GM12891 (cell line): ENCODE results near the gene GPR149.
A peak's percentile ranks its signal among the peaks of the same experiment; 100 is the strongest.

Experiments used
- DNase-seq: peaks from one replicate; pipeline ENCODE4 v3.0.0; 2011; ENCODE audit warnings: low spot score; ENCODE audit not compliant: insufficient read length
- FAIRE-seq: peaks from 2 replicates; lab custom pipeline; 2011; peaks lifted over from hg19 to GRCh38; lab: Jason Lieb, UNC
- PAX5 ChIP-seq: IDR thresholded peaks from 2 replicates; pipeline ENCODE4 v1.6.1; 2011; ENCODE audit warnings: low read length, moderate library complexity, mild to moderate bottlenecking; ENCODE audit not compliant: insufficient read depth, severe bottlenecking
- POLR2A ChIP-seq: IDR thresholded peaks from 2 replicates; pipeline ENCODE4 v1.6.1; 2011; ENCODE audit warnings: low read depth, low read length, control low read depth
- POLR2AphosphoS5 ChIP-seq: IDR thresholded peaks from 2 replicates; pipeline ENCODE4 v1.6.1; 2011; ENCODE audit warnings: low read depth, low read length, control low read depth
- POU2F2 ChIP-seq: IDR thresholded peaks from 2 replicates; pipeline ENCODE4 v1.6.1; 2011; ENCODE audit warnings: low read depth, mild to moderate bottlenecking, control low read depth, low read length, moderate library complexity
- SPI1 ChIP-seq: IDR thresholded peaks from 2 replicates; pipeline ENCODE4 v1.6.1; 2011; ENCODE audit warnings: low read depth, low read length, control low read depth
- TAF1 ChIP-seq: IDR thresholded peaks from 2 replicates; pipeline ENCODE4 v1.6.1; 2011; ENCODE audit warnings: low read depth, low read length, control low read depth

Gene GPR149

DNA sequence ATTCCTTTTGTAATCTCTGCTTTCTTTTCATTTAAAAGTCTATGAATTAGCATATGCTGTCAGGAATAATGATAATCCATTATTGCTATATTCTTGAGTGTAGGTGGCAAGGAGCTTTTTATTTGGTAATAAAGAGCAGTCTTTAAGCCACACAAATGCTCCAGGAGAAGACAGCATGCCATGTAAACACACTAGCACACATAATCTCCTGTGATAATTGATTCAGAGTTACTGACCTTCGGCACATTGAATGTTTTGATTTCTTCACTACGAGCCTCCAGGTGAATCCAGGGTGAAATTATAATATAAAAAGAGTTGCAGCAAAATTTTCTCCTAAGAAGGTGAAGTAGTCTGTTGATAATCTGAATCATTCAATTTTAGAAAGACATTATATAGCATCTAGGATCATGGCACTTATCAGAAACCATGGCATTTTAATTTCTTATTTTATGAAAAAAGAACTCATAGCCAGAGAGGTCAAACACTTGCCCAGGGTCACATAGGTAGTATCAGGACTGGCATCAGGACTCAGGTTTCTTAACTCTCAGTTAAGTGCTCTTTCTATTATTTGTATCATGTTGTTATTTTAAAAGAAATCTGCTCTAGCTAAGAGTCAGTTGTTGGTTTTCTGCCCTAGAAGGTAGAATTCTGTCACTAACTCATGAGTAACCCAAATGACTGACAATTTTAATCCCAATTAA lies 84.4 kb downstream of the GPR149 start:
- DNase-seq (no peak), FAIRE-seq (no peak)
- TF ChIP-seq POLR2AphosphoS5: no peak
- TF ChIP-seq SPI1: no peak
- TF ChIP-seq POU2F2: no peak
- TF ChIP-seq TAF1: no peak
- TF ChIP-seq PAX5: no peak
- no peak for TF ChIP-seq POLR2A

DNA sequence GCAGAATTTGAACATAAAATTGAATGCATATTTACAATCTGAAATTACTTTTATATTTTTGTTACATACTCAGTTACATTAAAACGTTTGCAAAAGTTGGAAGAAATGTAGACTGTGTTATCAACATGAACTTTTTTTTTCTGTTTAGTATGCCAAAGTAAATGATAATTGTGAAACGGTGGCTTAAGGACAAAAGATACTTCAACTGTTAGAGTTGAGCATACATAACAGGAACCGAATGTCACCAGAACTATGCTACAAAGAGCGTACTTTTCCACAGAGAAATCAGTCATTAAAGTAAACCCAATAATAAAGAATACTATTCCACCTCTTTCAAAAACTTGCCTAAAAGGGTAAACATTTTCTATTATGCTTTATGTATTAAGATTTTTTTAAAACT lies 91.4 kb downstream of the GPR149 start:
- FAIRE-seq (no peak), DNase-seq (no peak)
- TF ChIP-seq SPI1: no peak
- TF ChIP-seq POU2F2: no peak
- TF ChIP-seq POLR2A: no peak
- no peak for TF ChIP-seq PAX5
- TF ChIP-seq TAF1: no peak
- no peak for TF ChIP-seq POLR2AphosphoS5

DNA sequence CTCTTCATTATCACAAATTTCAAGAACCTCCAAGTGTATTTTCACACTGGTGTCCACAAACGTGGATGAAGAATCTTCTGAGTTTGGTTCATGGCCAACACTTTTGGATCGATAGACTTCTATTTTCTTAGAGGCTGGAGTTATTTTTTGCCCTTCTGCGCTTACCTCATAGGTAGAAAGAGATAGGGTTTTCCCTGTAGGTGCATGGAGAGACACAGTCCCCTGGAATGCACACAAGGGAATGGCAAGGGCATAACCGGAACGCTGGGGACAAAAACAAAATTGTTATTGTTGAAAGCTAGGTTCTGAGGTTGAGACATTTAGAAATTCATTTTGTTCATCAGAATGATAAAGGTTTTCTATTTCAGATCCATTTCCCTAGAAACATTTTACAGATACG lies 92.0 kb downstream of the GPR149 start:
- no peak for TF ChIP-seq POLR2A
- no peak for TF ChIP-seq POLR2AphosphoS5
- no peak for TF ChIP-seq PAX5
- no peak for TF ChIP-seq SPI1
- TF ChIP-seq POU2F2: no peak
- no peak for TF ChIP-seq TAF1
- DNase-seq (no peak), FAIRE-seq (no peak)

DNA sequence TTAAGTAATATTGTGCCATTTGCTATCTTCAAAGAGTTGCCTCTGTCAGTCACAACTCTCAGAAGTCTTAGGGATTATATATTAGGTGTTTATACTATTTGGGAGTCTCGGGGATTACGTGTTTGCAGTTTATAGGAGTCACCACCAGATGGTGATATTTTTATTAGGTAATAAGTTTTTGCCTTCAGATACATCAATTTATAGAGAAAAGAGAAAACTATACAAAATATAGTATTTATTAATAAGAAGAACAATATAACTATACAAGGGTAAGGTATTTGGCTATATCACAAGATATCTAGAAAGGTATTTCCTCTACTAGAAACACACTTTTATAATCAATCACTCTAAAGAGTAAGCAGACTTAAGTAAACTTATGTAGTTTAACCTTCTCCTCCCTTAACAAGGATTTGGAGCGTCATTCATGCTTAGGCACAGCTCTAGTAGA lies 95.0 kb downstream of the GPR149 start:
- DNase-seq (no peak), FAIRE-seq (no peak)
- TF ChIP-seq SPI1 (no peak), POU2F2 (no peak), POLR2A (no peak), TAF1 (no peak), PAX5 (no peak)

DNA sequence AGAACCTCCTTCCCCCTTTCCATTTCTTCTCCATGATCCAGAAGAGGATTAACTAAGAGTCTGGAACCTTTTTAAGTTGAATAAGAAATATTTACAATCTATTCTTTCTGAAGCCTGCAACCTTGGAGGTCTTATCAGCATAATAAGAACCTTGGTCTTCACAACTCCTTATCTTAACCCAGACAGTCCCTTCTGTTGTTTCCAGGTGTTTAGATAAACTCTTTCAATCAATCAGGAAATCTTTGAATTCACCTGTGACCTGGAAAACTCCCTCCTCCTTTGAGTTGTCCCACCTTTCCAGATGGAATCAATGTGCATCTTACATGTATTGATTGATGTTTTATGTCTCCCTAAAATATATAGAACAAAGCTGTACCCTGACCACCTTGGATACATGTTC lies 102.1 kb downstream of the GPR149 start:
- FAIRE-seq (no peak), DNase-seq (no peak)
- no peak for TF ChIP-seq POU2F2
- TF ChIP-seq PAX5: no peak
- no peak for TF ChIP-seq POLR2A
- TF ChIP-seq POLR2AphosphoS5: no peak
- TF ChIP-seq SPI1: no peak
- no peak for TF ChIP-seq TAF1

DNA sequence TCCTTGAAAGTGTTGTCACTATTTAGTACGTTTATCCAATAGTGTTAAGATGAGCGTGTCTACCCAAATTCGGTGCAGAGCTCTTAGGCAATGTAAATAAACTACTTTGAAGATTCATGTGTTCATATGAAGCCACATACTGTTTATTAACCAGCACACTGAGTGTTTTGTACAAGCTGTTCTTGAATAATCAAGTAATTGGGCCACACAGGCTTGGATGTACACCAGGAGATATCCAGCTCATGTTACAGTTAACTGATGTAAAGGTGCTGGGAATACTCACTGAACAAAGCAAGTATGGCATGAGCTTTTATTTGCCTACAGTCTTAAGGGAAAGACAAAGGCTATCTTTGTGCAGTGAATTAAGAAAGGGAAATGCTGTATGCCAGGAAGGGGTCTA lies 105.1 kb downstream of the GPR149 start:
- TF ChIP-seq POLR2A (no peak), PAX5 (no peak), TAF1 (no peak), POLR2AphosphoS5 (no peak), SPI1 (no peak), POU2F2 (no peak)
- FAIRE-seq: no peak
- no peak for DNase-seq

DNA sequence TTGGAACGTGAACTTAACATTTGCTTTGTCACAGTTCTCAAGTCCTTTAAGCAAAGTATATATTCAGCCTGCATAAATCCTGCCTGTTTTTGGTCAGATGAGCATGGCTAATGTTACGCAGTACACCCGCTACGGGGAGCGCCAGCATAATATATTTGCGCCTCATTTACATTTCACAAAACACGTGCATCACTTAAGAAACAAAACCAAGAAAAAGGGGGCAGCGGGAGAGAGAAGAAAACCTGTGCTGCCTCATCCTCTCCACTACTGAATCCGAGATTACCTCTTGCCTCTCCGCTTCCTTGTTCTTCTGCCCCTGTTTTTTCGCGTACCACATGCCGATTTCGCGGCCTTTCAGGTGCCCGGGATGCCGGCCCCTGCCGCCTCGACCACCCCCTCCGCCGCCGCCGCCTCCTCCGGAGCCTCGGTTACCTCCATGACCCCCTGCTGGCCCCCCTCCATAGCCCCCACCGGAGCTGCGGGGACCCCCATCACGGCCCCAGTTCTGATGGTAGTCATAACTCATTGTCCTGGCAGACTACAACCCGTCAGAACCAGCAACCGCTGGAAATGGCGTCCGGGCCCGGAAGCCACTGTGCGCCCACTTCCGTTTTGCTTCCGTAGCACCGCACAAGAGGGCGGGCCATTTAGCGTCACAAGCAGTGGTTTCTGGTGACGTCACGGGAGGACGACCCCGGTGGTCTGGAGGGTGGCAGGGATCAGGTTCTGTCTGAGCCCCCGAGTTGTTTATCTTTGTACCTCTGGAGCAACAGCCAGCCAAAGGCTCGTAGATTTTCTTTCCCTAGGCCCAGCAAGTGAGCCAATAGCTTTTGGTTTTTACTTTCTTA lies 105.9 kb downstream of the GPR149 start, which contains the start of gene DHX36:
Gene DHX36 (minus strand): TSS at position 597 of the 848 bp plus-strand sequence. CDS start 71 bp downstream, at position 526.
- peak; percentile 71 for TF ChIP-seq SPI1
- TF ChIP-seq POLR2A: peak; percentile 89
- no peak for TF ChIP-seq PAX5
- peak; percentile 82; the same call in 1 of the 2 replicates for TF ChIP-seq POLR2AphosphoS5
- peak; percentile 81 for TF ChIP-seq TAF1
- TF ChIP-seq POU2F2: peak; percentile 47
- peak; percentile 50 for DNase-seq
- peak; percentile 88 for FAIRE-seq

DNA sequence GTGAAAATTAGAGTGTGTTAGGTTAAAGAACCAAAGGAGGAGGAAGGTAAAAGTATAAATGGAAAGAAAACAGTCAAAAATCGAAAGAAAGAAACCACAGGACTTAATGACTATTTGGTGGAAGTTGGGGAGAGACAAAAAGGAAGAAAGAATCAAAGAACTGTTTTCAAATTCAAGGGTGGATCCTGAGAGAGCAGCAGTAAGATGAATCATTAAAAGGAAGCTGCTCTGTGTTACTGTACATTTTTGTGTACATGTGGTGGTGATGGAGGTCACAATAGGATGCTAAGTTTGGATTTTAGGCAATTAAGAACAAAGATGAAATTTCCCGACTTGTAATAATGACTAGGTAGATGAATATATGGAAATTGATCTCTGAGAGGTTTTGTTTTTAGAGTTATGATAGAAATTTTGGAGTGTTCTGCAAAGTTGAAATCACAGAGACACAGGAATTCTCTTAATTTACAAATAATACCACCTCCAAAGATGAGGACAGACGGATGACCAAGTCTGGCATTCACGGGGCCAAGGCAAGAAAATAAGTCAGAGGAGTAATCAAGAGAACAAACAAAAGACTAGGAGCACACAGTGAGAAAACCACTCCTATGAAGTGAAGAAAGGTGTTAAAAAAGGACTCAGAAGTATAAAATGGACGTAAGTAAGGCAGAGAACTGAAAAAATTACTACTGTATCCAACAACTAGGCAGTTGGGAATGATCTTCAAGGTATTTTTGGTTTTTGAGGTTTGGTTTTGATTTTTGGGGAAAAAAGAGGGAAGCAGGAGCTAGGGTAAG lies 112.8 kb downstream of the GPR149 start:
- FAIRE-seq: no peak
- TF ChIP-seq POLR2AphosphoS5 (no peak), POLR2A (no peak), TAF1 (no peak), PAX5 (no peak), SPI1 (no peak), POU2F2 (no peak)
- no peak for DNase-seq

DNA sequence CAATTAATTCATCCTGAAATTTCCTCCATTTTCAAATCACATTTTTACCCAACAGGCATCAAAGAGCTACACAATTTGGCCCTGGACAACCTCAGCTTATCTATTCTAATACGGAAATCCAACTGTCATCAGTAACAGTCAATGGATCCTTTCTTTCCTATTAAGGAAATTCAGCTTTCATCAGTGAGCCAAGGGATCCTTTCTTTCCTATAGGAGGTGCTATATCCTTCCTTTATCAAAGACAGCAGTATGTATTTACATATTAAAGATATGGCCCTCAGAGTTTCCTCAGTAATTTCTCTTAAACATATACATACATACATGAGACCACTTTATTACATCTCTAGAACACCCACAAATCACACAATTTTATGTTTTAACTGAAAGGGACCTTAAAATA lies 115.8 kb downstream of the GPR149 start:
- FAIRE-seq (no peak), DNase-seq (no peak)
- no peak for TF ChIP-seq POLR2A
- no peak for TF ChIP-seq POU2F2
- TF ChIP-seq POLR2AphosphoS5: no peak
- TF ChIP-seq PAX5: no peak
- no peak for TF ChIP-seq SPI1

DNA sequence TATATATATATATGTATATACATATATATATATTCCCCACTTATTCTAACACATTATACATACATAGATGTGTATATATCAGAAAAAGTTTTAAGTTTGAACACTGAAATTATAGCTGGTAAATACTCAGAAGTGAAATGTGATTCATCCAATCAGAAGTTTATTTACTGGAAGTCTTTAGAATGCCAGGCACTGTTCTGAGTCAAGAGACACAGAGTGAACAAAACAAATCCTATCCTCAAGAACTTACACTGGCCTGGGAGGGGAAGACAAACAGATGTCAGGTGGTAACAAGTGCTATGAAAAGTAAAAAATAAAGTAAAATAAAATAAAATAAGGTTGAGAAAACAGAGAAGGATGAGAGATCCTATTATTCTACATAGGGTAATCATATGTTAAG lies 119.2 kb downstream of the GPR149 start:
- FAIRE-seq (no peak), DNase-seq (no peak)
- TF ChIP-seq POLR2AphosphoS5: no peak
- no peak for TF ChIP-seq POLR2A
- TF ChIP-seq PAX5: no peak
- TF ChIP-seq POU2F2: no peak
- no peak for TF ChIP-seq TAF1
- TF ChIP-seq SPI1: no peak
